ENCODE results near the gene TMEM43. TPM values are rescaled to one million over a fixed set of nuclear protein-coding genes. Genes with fewer than 3 reads are reported as not detected.

Gene TMEM43
- total and polyA plus RNA-seq, 10 of the 15 experiments (the other 5 are each of a cell fraction or from before 2014, with no cell fraction given), result 7.2 to 33.0 (median 18.5) TPM

GRCh38 chr3:14143271-14144225 lies 18.7 kb downstream of the TMEM43 start (continued):
- TF ChIP-seq ZBTB40 (IDR thresholded peaks at IDR 0.05; ENCODE audit: borderline replicate concordance) (no peak), CTCF (IDR thresholded peaks at IDR 0.05 in 2 of 3, conservative IDR thresholded peaks at IDR 0.05 in 1 of 3; ENCODE audit: control insufficient read depth in 2 of 3, extremely low read depth in 1 of 3, insufficient read depth in 1 of 3, low read depth in 3 of 3, low read length in 3 of 3) (no peak), BACH1 (IDR thresholded peaks at IDR 0.05; ENCODE audit: borderline replicate concordance) (no peak), GABPA (IDR thresholded peaks at IDR 0.05; ENCODE audit: low read depth) (no peak), POLR2A (IDR thresholded peaks at IDR 0.05; ENCODE audit: low read depth, low read length) (no peak), NFYA (IDR thresholded peaks at IDR 0.05; ENCODE audit: borderline replicate concordance, low read depth, low read length) (no peak), IRF5 (IDR thresholded peaks at IDR 0.05; ENCODE audit: borderline replicate concordance) (no peak), NR2F1 (conservative IDR thresholded peaks at IDR 0.05) (no peak), CBFB (IDR thresholded peaks at IDR 0.05; ENCODE audit: low read depth) (no peak), SIX5 (IDR thresholded peaks at IDR 0.05; ENCODE audit: low read depth, low read length, severe bottlenecking) (no peak), TCF3 (IDR thresholded peaks at IDR 0.05; ENCODE audit: borderline replicate concordance, insufficient read depth, low read depth, low read length) (no peak)
